ENCODE results near the gene AAK1. TPM values are rescaled to one million over a fixed set of nuclear protein-coding genes. Genes with fewer than 3 reads are reported as not detected.

Gene AAK1
- total and polyA plus RNA-seq, 2 donors (not counting 1 experiment from before 2014, with no cell fraction given) = 43.5 to 45.7 TPM

GRCh38 chr2:69637923-69638322 lies 5.6 kb downstream of the AAK1 start:
- peaks cover 3% of the 10 kb centered on the region for H4K20me1 ChIP-seq (ENCODE audit: control insufficient read depth, extremely low read depth, insufficient read depth, low read length)

GRCh38 chr2:69636395-69636794 lies 7.1 kb downstream of the AAK1 start:
- no peak for DNase-seq (ENCODE audit: low read depth in 2 of 2)
- Histone ChIP-seq H3K9me3 (ENCODE audit: control insufficient read depth, insufficient read depth, low read depth, low read length) (no peaks in the 10 kb centered on the region), H3K27ac (ENCODE audit: insufficient read depth, low read length) (no peak overlapping the region), H3K36me3 (ENCODE audit: control insufficient read depth, insufficient read depth, low read length) (peaks cover 2% of the 10 kb centered on the region), H3K79me2 (ENCODE audit: control insufficient read depth, insufficient read depth, low read length) (peaks cover 84% of the 10 kb centered on the region), H3K4me3 (replicated peaks in 1 of 4; ENCODE audit: control extremely low read depth in 1 of 4, insufficient read depth in 1 of 4, low read depth in 3 of 4, low read length in 4 of 4) (no peak overlapping the region), H2AFZ (ENCODE audit: low read length) (no peak overlapping the region), H3K4me1 (ENCODE audit: control insufficient read depth, extremely low read depth, insufficient read depth, low read length) (peaks cover 5% of the 10 kb centered on the region), H3K27me3 (ENCODE audit: control insufficient read depth, insufficient read depth, low read length) (no peaks in the 10 kb centered on the region), H4K20me1 (ENCODE audit: control insufficient read depth, extremely low read depth, insufficient read depth, low read length) (peaks cover 3% of the 10 kb centered on the region), H3K4me2 (ENCODE audit: extremely low read depth, insufficient read depth, low read length) (no peak overlapping the region), H3K9ac (ENCODE audit: insufficient read depth, low read length) (no peak overlapping the region)
- TF ChIP-seq EZH2 (IDR thresholded peaks at IDR 0.05; ENCODE audit: low read length, missing control alignments) = no peak
- TF ChIP-seq, protein P1, sequence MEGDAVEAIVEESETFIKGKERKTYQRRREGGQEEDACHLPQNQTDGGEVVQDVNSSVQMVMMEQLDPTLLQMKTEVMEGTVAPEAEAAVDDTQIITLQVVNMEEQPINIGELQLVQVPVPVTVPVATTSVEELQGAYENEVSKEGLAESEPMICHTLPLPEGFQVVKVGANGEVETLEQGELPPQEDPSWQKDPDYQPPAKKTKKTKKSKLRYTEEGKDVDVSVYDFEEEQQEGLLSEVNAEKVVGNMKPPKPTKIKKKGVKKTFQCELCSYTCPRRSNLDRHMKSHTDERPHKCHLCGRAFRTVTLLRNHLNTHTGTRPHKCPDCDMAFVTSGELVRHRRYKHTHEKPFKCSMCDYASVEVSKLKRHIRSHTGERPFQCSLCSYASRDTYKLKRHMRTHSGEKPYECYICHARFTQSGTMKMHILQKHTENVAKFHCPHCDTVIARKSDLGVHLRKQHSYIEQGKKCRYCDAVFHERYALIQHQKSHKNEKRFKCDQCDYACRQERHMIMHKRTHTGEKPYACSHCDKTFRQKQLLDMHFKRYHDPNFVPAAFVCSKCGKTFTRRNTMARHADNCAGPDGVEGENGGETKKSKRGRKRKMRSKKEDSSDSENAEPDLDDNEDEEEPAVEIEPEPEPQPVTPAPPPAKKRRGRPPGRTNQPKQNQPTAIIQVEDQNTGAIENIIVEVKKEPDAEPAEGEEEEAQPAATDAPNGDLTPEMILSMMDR (conservative IDR thresholded peaks at IDR 0.05 in 1 of 2, IDR thresholded peaks at IDR 0.05 in 1 of 2; ENCODE audit: low read depth in 1 of 2, low read length in 2 of 2) = no peak

More at GRCh38 chr2:69637923-69638322, 5.6 kb downstream of the AAK1 start:
- DNase-seq (ENCODE audit: low read depth in 2 of 2) = no peak
- Histone ChIP-seq H3K4me3 (replicated peaks in 1 of 4; ENCODE audit: control extremely low read depth in 1 of 4, insufficient read depth in 1 of 4, low read depth in 3 of 4, low read length in 4 of 4) (no peak overlapping the region), H3K4me1 (ENCODE audit: control insufficient read depth, extremely low read depth, insufficient read depth, low read length) (peaks cover 5% of the 10 kb centered on the region), H3K9me3 (ENCODE audit: control insufficient read depth, insufficient read depth, low read depth, low read length) (no peaks in the 10 kb centered on the region), H3K4me2 (ENCODE audit: extremely low read depth, insufficient read depth, low read length) (no peak overlapping the region), H3K36me3 (ENCODE audit: control insufficient read depth, insufficient read depth, low read length) (peaks cover 2% of the 10 kb centered on the region), H3K79me2 (ENCODE audit: control insufficient read depth, insufficient read depth, low read length) (peaks cover 88% of the 10 kb centered on the region), H3K27me3 (ENCODE audit: control insufficient read depth, insufficient read depth, low read length) (no peaks in the 10 kb centered on the region), H3K9ac (ENCODE audit: insufficient read depth, low read length) (no peak overlapping the region), H3K27ac (ENCODE audit: insufficient read depth, low read length) (no peak overlapping the region), H2AFZ (ENCODE audit: low read length) (no peak overlapping the region)
- TF ChIP-seq, protein P1 (conservative IDR thresholded peaks at IDR 0.05 in 1 of 2, IDR thresholded peaks at IDR 0.05 in 1 of 2; ENCODE audit: low read depth in 1 of 2, low read length in 2 of 2) = no peak
- no peak for TF ChIP-seq EZH2 (IDR thresholded peaks at IDR 0.05; ENCODE audit: low read length, missing control alignments)

GRCh38 chr2:69635432-69635831 lies 8.1 kb downstream of the AAK1 start:
- Histone ChIP-seq H4K20me1 (ENCODE audit: control insufficient read depth, extremely low read depth, insufficient read depth, low read length) (peaks cover 3% of the 10 kb centered on the region), H3K36me3 (ENCODE audit: control insufficient read depth, insufficient read depth, low read length) (peaks cover 2% of the 10 kb centered on the region), H3K4me1 (ENCODE audit: control insufficient read depth, extremely low read depth, insufficient read depth, low read length) (peaks cover 2% of the 10 kb centered on the region)

More at GRCh38 chr2:69635432-69635831, 8.1 kb downstream of the AAK1 start:
- Histone ChIP-seq H3K27me3 (ENCODE audit: control insufficient read depth, insufficient read depth, low read length) (no peaks in the 10 kb centered on the region), H3K4me3 (replicated peaks in 1 of 4; ENCODE audit: control extremely low read depth in 1 of 4, insufficient read depth in 1 of 4, low read depth in 3 of 4, low read length in 4 of 4) (no peak overlapping the region), H3K4me2 (ENCODE audit: extremely low read depth, insufficient read depth, low read length) (no peak overlapping the region), H3K79me2 (ENCODE audit: control insufficient read depth, insufficient read depth, low read length) (peaks cover 83% of the 10 kb centered on the region), H3K9me3 (ENCODE audit: control insufficient read depth, insufficient read depth, low read depth, low read length) (no peaks in the 10 kb centered on the region), H2AFZ (ENCODE audit: low read length) (no peak overlapping the region), H3K27ac (ENCODE audit: insufficient read depth, low read length) (no peak overlapping the region), H3K9ac (ENCODE audit: insufficient read depth, low read length) (no peak overlapping the region)
- TF ChIP-seq, protein P1 (conservative IDR thresholded peaks at IDR 0.05 in 1 of 2, IDR thresholded peaks at IDR 0.05 in 1 of 2; ENCODE audit: low read depth in 1 of 2, low read length in 2 of 2) = no peak
- no peak for TF ChIP-seq EZH2 (IDR thresholded peaks at IDR 0.05; ENCODE audit: low read length, missing control alignments)
- no peak for DNase-seq (ENCODE audit: low read depth in 2 of 2)

Data from fibroblast of lung (primary cell).